HG03457 (cell line): ENCODE data around the gene PTOV1.

Experiments used
- ATAC-seq: cut with Tn5 transposase; IDR thresholded peaks from one replicate; pipeline ENCODE4 v1.9.1; 2021; ENCODE audit warnings: moderate number of reproducible peaks; ENCODE audit not compliant: unreplicated experiment

The PTOV1 gene

GRCh38 chr19:49840736-49841249 lies 10.2 kb upstream of the PTOV1 start:
- ATAC-seq: no peak

- ATAC-seq: no peak
These were observed 7.7 kb upstream of the PTOV1 start for GRCh38 chr19:49843265-49843664.

DNA sequence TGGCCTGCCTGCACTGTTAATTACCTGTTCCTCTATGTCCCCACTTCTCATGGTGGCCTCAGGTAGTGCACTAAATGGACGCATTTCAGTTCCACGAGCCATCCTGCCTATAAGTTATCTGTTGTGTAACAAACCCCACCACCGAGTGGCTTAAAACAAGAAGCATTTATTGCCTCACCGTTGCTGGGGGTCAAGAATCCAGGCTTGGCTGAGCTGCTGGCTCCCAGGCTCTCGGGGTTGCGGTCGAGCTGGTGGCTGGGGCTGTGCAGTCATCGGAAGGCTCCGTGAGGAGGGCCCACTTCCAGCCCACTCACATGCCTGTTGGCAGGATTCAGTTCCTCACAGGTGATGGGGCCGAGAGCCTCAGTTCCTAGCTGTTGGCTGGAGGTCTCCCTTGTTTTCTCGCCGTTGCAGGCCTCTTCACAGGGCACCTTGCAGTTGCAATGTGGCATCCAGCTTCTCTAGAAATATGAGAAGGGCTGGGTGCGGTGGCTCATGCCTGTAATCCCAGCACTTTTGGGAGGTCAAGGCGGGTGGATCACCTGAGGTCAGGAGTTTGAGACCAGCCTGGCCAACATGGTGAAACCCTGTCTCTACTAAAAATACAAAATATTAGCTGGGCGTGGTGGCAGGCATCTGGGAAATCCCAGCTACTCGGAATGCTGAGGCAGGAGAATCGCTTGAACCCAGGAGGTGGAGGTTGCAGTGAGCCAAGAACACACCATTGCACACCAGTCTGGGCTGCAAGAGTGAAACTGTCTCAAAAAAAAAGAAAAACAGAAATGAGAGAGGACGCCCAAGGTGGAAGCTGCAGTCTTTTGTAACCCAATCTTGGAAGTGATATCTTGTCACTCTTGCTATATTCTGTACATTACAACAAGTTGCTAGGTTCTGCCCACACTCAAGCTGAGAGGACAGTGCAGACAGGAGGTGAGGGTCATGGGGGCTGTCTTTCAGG lies 6.5 kb upstream of the PTOV1 start:
- no peak for ATAC-seq

GRCh38 chr19:49845414-49845813 lies 5.5 kb upstream of the PTOV1 start:
- ATAC-seq: no peak

- no peak for ATAC-seq
These were observed 4.6 kb upstream of the PTOV1 start for GRCh38 chr19:49846408-49846807.

- ATAC-seq: no peak
These were observed 2.9 kb upstream of the PTOV1 start for GRCh38 chr19:49847731-49848696.

- no peak for ATAC-seq
These were observed 2.0 kb upstream of the PTOV1 start for GRCh38 chr19:49848938-49849337.

DNA sequence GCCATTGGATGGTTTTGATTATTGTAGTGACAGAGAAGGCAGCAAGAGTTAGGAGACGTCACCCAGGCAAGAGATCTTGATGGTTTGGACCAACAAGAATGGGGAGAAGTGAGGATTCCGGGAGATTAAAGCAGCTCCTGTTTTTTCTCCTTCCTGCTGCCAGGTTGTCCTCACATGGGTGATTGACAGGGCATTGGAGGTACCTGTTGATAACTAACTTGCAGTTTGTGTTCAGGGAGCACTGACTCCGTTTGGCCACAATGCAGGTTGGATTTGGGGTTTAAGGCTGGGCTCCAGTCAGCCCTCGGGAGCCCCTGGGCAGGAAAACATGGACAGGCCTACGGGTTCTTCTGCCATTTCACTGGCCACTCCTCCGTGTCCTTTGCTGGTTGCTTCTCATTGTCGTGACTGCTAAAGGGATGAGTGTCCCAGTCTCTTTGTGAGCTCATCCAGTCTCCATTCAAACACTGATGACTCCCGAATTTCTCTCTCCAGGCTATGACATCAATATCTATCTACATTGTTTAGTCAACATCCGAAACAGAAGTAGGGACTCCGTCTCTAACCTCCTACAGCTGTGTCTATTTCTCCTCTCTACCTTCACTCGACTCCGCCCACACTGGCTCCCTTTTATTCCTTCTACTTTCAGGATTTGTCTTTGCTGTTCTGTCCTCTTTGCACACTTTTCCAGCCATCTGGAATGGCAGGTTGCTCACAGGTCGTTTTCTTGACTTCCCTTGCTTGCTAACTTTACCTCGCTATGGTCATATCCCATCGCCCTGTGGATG lies 1.3 kb upstream of the PTOV1 start:
- ATAC-seq: no peak

GRCh38 chr19:49850221-49850486 lies 805 bp upstream of the PTOV1 start:
- ATAC-seq: no peak

DNA sequence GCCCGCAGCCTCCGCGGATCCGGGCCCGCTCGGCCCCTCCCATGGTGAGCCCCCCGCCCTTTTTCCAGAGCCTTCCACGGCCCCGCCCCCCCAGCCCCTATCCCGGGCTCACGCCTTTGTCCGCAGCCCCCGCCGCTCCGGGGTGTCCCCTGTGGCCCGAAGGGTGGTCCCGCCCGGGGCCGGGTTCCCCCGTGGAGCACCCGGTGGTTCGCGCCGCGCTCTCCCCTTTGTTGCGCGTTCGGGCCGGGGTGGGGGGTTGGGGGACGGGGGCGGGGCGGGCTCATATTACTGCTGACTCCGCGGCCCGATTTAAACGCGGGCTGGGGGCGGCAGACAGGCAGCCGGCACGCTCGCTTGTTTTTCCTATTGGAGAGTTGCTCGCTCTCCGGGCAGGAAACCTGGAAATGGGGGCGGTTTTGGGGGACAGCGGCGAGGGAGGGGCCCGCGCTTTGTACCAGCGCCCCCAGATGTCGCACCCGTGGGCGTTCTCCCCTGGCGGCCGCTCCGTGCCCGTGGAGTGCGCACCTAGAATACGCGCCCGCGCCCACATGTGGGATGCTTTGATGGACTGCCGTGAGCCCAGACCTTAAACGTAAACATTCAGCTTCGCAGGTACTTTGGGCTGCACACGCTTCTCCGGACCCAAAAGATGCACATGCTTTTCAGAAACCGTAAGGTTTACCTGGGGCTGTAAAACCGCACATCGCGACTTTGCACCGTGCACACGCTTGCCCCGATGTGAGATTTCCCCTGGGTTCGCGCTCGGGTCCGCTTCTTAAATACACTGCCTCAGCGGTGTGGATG lies 699 bp downstream of the PTOV1 start:
- ATAC-seq: no peak

DNA sequence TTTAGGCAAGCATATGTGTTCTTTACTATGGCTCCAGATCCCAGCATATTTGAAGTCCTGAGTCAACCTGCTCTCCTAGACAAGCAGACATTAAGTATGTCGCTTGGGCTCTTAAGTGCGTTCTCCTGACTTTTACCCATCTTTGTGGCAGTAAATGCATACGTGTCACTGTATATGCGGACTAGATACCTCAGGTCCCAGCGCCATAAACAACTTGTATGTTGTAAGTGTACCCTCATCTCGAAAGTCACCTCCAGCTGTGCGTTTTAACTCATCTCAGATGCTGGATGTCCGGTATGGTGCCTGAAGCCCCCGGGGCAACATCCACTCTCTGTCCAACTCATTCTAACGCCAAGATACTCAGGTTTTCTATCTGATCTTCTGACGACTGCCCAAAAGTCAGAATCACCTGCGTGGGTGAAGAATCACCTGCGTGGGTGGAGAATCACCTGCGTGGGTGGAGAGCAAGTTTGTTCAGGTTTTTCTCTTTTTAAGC lies 1.7 kb downstream of the PTOV1 start:
- no peak for ATAC-seq

- ATAC-seq: no peak
These were observed 3.0 kb downstream of the PTOV1 start for GRCh38 chr19:49853852-49854377.

- no peak for ATAC-seq
These were observed 3.7 kb downstream of the PTOV1 start for GRCh38 chr19:49854378-49855263.

GRCh38 chr19:49855277-49855675 lies 4.3 kb downstream of the PTOV1 start:
- no peak for ATAC-seq

GRCh38 chr19:49855676-49856573 lies 5.0 kb downstream of the PTOV1 start:
- ATAC-seq: no peak

DNA sequence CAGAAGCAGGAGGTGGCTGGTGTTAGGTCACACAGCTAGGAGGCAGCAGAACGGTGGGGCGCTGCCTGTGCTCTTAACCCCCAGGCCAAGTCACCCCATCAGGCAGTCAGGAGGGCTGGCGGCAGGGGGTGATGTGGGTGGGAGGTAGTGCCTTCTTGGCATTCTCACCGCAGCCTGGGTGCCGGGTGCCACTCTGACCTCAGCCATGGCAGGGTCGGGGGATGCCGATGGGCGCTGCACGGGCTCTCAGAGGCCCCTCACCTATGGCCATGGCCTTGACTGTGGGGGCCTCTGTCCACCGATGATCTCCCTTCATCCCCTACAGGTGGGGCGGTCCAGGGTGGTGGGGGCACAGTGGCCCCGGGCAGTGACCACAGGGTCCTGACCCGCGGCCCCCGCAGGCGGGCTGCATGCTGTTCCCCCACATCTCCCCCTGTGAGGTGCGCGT lies 5.6 kb downstream of the PTOV1 start:
- no peak for ATAC-seq

DNA sequence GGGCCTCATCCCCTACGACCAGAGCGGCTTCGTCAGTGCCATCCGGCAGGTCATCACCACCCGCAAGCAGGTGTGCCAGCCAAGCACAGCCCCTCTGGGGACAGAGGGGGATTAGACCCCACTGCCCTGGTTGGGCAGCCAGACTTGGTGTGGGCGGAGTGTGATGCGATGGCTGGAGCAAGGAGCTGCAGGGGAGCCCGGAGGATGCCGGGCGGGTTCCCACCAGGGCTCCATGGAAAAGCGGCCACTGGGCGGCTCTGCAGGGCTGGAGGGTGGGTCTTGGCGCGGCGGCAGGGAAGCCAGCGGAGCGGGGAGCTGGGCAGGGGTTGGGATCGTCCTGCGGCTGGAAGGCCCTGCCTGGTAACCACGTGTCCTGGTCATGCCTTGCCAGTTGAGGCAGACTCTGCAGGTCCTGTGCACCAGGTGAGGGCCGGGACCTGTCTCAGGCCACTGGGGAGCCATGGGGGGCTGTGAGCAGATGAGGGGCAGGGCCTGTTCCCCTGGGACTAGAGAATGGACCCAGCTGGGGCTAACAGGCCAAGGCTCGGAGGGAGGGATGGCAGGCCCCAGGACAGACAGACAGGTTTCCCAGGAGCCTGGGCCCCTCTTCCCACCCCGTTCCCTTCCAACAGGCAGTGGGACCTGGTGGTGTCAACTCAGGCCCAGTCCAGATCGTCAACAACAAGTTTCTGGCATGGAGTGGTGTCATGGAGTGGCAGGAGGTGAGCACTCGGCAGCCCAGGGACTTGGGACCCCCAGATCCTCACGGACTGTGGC lies 6.3 kb downstream of the PTOV1 start:
- no peak for ATAC-seq
